ENCODE measurements around the gene NEDD8.
"Not testable (repeated sequence)": the region's sequence is repeated elsewhere in the genome, so short reads cannot be mapped to it uniquely, and the experiment has no call there.

NEDD8 gene

GRCh38 chr14:24202538-24202937 lies 29.6 kb downstream of the NEDD8 start:
- not testable (repeated sequence) for DNase-seq (ENCODE audit: insufficient read length, low spot score); FAIRE-seq

- FAIRE-seq (no peak), DNase-seq (ENCODE audit: insufficient read length, low spot score) (no peak)
Measured at GRCh38 chr14:24198814-24199524, 33.2 kb downstream of the NEDD8 start.

- no peak for DNase-seq (ENCODE audit: insufficient read length, low spot score)
- FAIRE-seq, result no peak
Measured at GRCh38 chr14:24197056-24197450, 35.1 kb downstream of the NEDD8 start.

GRCh38 chr14:24196071-24197055 lies 35.8 kb downstream of the NEDD8 start:
- FAIRE-seq, result peak; percentile 64
- peak; percentile 52 for DNase-seq (ENCODE audit: insufficient read length, low spot score)

- FAIRE-seq (peak; percentile 82), DNase-seq (ENCODE audit: insufficient read length, low spot score) (peak; percentile 91)
Measured at GRCh38 chr14:24195186-24196070, 36.7 kb downstream of the NEDD8 start, which contains the start of gene TM9SF1. TSS of gene TM9SF1 (minus strand) at chr14:24195441. CDS start at chr14:24195019, 422 bp downstream.

- FAIRE-seq (no peak), DNase-seq (ENCODE audit: insufficient read length, low spot score) (no peak)
Measured at GRCh38 chr14:24194873-24195185, 37.3 kb downstream of the NEDD8 start.

- FAIRE-seq (peak; percentile 64), DNase-seq (ENCODE audit: insufficient read length, low spot score) (no peak)
Measured at GRCh38 chr14:24194186-24194872, 37.8 kb downstream of the NEDD8 start.

- FAIRE-seq (no peak), DNase-seq (ENCODE audit: insufficient read length, low spot score) (no peak)
Measured at GRCh38 chr14:24192933-24193332, 39.2 kb downstream of the NEDD8 start.

- DNase-seq (ENCODE audit: insufficient read length, low spot score), result no peak
- no peak for FAIRE-seq
Measured at GRCh38 chr14:24190416-24190815, 41.8 kb downstream of the NEDD8 start.

GRCh38 chr14:24189460-24189859 lies 42.7 kb downstream of the NEDD8 start:
- FAIRE-seq, result no peak
- DNase-seq (ENCODE audit: insufficient read length, low spot score), result no peak

- DNase-seq (ENCODE audit: insufficient read length, low spot score), result no peak
- no peak for FAIRE-seq
Measured at GRCh38 chr14:24189059-24189375, 43.1 kb downstream of the NEDD8 start.

GRCh38 chr14:24188251-24189058 lies 43.7 kb downstream of the NEDD8 start, which contains the start of gene IPO4:
TSS of gene IPO4 (minus strand) at chr14:24188816. CDS start at chr14:24188787, 29 bp downstream.
- FAIRE-seq (peak; percentile 82), DNase-seq (ENCODE audit: insufficient read length, low spot score) (peak; percentile 99)

GRCh38 chr14:24187539-24187915 lies 44.6 kb downstream of the NEDD8 start:
- FAIRE-seq, result no peak
- no peak for DNase-seq (ENCODE audit: insufficient read length, low spot score)

GRCh38 chr14:24186831-24187538 lies 45.2 kb downstream of the NEDD8 start:
- FAIRE-seq (no peak), DNase-seq (ENCODE audit: insufficient read length, low spot score) (no peak)

- DNase-seq (ENCODE audit: insufficient read length, low spot score), result no peak
- no peak for FAIRE-seq
Measured at GRCh38 chr14:24185741-24186140, 46.4 kb downstream of the NEDD8 start.

- DNase-seq (ENCODE audit: insufficient read length, low spot score) (no peak), FAIRE-seq (no peak)
Measured at GRCh38 chr14:24185026-24185425, 47.1 kb downstream of the NEDD8 start.

GRCh38 chr14:24184104-24184970 lies 47.8 kb downstream of the NEDD8 start:
- DNase-seq (ENCODE audit: insufficient read length, low spot score) (no peak), FAIRE-seq (no peak)

GRCh38 chr14:24183014-24183481 lies 49.1 kb downstream of the NEDD8 start:
- FAIRE-seq, result no peak
- no peak for DNase-seq (ENCODE audit: insufficient read length, low spot score)
